Middle frontal gyrus (tissue), 1 donor: ENCODE measurements around the gene RPL38.

Experiments
- DNase-seq: peaks from one replicate; pipeline ENCODE4 v3.0.0-alpha.2; 2015; ENCODE audit warnings: low spot score; ENCODE audit errors: extremely low spot score

The RPL38 gene

GRCh38 chr17:74210191-74211140, 7.0 kb downstream of the RPL38 start:
- peak; percentile 33 for DNase-seq

DNA sequence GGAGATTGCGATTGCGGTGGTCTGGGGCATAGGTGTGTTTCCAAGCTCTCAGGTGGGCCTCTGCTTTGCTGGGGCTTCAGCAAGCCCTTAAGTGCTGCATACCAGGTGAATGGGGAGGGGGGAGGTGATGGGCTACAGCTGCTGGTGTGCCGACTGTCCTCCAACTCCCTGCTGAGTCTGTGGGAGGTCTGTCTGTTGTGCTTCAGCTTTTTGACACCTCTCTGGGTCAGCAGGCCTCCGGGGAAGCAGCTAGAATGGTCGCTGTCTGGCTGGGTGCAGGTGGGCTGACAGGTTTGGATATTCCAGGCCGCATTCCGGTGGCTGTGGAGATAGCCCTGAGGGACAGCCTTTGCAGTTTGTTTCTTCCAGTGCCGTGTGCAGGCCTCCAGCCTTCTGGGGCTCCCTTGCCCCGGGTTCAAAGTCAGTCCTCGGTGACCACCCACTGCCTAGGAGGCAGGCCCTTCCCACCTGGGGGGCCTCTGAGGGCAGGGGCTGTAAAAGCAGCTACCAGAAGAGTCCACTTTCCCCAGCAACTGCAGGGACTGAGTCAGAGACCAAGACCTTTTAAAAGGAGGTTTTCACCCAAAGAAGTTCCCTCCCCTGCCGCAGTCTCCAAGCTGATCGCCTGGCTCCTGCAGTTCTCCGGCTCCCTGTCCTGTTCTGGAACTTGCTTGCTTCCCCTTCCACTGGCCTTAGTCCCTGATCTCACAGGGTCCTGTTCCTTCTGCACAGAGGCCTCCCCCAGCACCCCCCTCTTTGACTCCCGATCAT, 7.8 kb downstream of the RPL38 start:
- no peak for DNase-seq

DNA sequence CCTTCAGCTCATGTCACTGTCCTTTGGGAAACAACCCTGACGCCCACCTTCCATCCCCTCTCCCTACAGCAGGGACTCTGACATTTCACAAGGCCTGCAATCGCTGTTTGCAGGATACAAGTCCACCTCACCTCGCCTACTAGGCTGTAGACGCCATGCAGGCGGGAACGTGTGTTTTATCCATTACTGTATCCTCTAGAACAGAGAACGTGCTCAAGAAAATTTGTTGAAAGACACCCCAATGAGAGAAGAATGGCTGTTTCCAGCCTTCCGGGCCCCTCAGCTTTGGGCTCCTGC, 8.4 kb downstream of the RPL38 start:
- DNase-seq, result no peak

- DNase-seq, result no peak
These were observed 8.9 kb downstream of the RPL38 start for GRCh38 chr17:74212209-74212912.

DNA sequence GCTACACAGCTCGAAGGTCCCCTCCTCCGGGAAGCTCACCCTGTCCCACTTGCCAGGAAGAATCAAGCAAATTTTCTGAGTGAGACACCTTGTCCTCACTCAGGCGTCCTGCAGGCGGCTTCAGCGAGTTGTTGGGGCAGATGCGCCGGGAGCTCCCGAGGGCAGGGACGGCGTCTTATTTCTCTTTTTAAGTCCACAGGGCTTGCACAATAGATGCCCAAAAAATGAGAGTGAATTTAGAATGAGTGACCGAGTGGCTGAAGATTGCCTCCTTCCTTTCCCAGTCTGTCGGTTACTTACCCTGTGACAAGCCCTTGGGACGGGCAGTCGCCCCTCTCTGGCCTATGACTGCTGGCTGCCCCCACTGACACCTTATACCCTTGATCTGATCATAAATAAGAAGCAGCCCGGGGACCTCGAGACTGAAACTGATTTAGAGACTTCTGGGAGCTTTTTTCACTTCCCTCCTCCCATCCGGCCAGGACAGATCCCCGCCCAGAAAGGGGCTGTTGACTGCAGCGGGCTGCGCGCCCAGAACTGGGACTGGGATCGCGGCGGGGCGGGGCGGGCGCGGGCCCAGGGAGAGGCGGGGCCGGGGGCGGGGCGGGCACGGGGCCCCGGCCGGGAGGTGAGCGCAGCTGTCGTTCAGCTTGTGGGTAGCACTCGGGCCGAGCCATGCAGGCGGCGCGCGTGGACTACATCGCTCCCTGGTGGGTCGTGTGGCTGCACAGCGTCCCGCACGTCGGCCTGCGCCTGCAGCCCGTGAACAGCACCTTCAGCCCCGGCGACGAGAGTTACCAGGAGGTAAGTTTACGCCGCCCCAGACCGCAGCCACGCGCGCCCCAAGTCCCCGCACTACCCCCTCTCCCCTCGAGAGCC, 9.7 kb downstream of the RPL38 start, which contains the start of gene TTYH2:
TSS of gene TTYH2 (plus strand) at position 659 of the 879 bp plus-strand sequence. CDS start at position 676, 17 bp downstream.
- DNase-seq, result peak; percentile 76

- DNase-seq, result no peak
These were observed 10.4 kb downstream of the RPL38 start for GRCh38 chr17:74213861-74214391.

GRCh38 chr17:74214484-74215341, 11.2 kb downstream of the RPL38 start:
- no peak for DNase-seq

DNA sequence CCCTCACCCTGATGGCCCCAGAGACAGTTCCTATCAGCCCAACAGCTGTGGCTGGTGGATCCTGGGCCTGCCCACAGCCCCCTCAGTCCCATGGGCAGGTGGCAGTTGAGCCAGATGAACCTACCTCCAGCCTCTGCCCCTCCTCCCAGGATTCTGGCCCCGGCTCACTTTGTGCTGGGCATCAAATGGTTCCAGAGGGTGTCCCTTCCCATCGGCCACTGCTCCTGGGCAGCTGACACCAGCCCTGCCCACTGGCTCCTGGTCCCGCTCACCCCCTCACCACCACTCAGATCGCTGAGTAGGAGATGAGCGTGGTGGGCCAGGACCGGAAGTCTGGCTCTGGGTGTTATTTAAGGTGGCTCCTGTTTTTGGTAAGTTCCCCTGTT, 11.9 kb downstream of the RPL38 start:
- no peak for DNase-seq

- no peak for DNase-seq
These were observed 13.0 kb downstream of the RPL38 start for GRCh38 chr17:74216505-74216904.

DNA sequence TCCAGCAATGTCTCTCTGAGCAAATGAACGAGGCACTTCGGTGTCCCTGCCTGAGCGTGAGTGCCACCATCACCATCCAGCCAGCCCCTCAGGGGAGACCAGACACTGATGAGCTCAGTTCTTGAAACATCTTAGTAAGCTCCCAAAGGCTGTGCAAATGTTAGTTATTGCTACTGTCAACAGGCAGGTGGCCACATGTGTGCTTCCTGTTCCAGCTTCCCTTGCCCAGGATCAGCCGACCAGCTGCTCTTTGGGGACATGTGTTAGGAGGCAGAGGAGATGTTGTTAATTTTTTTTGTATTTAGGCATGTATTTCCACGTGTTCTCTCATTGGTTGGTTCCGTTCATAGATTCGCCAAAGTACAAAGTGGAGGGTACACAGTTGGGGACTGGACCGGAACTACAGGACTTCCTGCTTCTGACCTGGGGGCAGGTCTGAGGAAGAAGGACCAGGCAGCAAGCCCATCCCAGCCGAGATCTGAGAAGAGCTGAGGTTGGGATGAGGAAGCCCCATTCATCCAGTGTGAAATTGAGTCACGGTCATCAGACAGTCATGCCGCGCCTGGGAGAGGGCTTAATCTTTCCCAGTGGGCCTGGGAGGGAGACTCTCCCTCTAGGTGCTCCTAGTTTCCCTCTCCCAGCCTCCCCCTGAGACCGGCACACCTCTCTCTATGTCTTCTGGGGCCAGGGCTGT, 13.7 kb downstream of the RPL38 start:
- DNase-seq, result no peak

GRCh38 chr17:74217888-74218287, 14.4 kb downstream of the RPL38 start:
- no peak for DNase-seq

DNA sequence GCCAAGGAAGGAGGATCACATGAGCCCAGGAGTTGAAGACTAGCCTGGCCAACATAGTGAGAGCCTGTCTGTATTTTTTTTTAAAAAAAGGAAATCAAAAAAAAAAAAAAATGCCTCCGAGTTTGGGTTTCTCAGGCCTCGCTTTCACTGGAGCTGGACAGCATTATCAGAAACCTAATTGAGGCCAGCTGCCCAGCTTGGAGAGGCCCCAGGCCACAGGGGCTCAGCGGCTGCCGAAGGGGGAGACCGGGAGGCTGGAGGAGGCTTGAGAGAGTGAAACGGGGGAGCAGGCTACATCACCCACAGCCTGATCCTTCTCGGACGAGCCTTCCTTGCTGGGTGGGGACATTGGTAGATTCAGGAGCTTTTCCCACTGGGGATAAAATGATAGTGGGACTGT, 15.0 kb downstream of the RPL38 start:
- no peak for DNase-seq

GRCh38 chr17:74219576-74220133, 16.2 kb downstream of the RPL38 start:
- DNase-seq, result no peak

DNA sequence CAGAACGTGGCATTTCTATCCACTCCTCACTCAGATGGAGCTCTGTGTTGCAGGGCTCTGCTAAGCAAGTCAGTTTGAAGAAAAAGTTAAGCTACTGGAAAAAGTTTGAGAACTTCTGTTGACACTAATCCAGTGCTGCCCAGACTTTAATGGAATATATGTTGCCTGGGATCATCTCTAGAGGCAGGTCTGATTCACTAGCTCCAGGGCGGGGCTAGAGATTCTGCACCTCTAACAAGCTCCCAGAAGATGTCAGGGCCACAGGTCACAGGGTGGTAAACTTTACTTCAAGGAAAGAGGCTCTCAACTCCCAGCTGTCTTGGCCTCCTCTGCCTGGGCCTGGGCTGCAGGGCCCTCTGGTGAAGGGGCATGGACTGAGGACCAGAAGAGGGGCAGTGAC, 16.7 kb downstream of the RPL38 start:
- DNase-seq, result no peak

GRCh38 chr17:74220946-74221818, 17.7 kb downstream of the RPL38 start:
- no peak for DNase-seq

DNA sequence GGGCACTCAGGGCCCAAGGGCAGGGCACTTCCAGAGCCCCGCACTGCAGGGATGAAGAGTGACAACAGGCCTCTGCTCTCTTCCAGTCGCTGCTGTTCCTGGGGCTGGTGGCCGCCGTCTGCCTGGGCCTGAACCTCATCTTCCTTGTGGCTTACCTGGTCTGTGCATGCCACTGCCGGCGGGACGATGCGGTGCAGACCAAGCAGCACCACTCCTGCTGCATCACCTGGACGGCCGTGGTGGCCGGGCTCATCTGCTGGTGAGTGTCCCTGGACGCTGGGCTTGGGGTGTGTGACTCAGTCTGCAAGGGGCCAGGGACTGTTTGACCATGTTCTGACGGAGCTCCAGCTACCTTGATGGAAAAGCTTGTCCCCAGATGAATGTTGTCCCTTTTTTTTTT, 18.9 kb downstream of the RPL38 start:
- DNase-seq, result no peak

GRCh38 chr17:74223901-74224300, 20.4 kb downstream of the RPL38 start:
- DNase-seq, result no peak
